SK-N-MC (cell line): ENCODE data around the gene REP15.

Experiments used
- EZH2 ChIP-seq: fragments of 200-600 bp; sonication (generic); IDR thresholded peaks from one replicate; pipeline ENCODE4 v1.6.1; 2017; ENCODE audit warnings: antibody characterized with exemption
- FOXP2 ChIP-seq: optimal IDR thresholded peaks from 2 replicates; pipeline ENCODE3; 2011; ENCODE audit warnings: mild to moderate bottlenecking, moderate library complexity; ENCODE audit not compliant: insufficient read depth; ENCODE audit errors: extremely low read length, control extremely low read depth
- POLR2AphosphoS5 ChIP-seq: IDR thresholded peaks from 2 replicates; pipeline ENCODE4 v1.6.1; 2012; ENCODE audit warnings: mild to moderate bottlenecking, low read depth, low read length, borderline replicate concordance

GRCh38 chr12:27696864-27697564, 767 bp downstream of the REP15 start:
- no peak for TF ChIP-seq EZH2
- TF ChIP-seq POLR2AphosphoS5 = no peak
- no peak for TF ChIP-seq FOXP2
